GM18873 (cell line): Measurements from ENCODE around the gene ASB2.
A peak's percentile ranks its signal among the peaks of the same experiment; 100 is the strongest.

Experiments used
- ATAC-seq: cut with Tn5 transposase; IDR thresholded peaks from one replicate; pipeline ENCODE4 v1.9.1; 2021; ENCODE audit warnings: mild to moderate bottlenecking, moderate library complexity, moderate number of reproducible peaks; ENCODE audit not compliant: unreplicated experiment, low FRiP score

Gene ASB2

GRCh38 chr14:93951635-93952540, 24.5 kb downstream of the ASB2 start:
- ATAC-seq, result no peak

DNA sequence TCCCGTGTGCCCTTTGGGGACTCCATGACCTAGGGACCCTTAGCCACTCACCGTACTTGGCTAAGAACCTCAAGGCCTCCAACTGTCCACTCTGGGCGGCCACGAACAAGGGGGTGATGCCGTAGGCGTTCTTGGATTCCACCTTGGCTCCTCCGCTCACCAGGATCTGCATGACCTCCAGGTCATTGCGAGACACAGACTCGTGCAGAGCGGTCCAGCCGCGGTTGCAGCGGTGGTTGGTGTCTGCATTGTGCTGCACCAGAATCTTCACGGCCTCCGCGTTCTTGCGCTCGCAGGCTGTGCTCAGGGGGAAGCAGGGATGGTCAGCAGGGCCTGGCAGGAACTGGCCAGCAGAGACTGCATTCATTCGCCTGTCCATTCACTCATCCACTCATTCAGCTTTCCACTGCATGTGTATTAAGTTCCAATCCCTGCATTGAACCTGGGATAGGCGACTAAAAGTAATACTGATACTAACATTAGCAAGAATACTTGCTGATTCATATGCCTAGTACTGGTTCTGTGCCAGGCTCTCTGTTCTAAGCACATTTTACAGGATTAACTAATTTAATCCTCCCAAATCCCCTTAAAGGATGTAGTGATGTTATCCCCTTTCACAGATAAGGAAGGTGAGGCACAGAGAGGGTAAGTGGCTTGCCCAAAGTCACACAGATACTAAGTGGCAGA, 25.3 kb downstream of the ASB2 start:
- ATAC-seq, result no peak

DNA sequence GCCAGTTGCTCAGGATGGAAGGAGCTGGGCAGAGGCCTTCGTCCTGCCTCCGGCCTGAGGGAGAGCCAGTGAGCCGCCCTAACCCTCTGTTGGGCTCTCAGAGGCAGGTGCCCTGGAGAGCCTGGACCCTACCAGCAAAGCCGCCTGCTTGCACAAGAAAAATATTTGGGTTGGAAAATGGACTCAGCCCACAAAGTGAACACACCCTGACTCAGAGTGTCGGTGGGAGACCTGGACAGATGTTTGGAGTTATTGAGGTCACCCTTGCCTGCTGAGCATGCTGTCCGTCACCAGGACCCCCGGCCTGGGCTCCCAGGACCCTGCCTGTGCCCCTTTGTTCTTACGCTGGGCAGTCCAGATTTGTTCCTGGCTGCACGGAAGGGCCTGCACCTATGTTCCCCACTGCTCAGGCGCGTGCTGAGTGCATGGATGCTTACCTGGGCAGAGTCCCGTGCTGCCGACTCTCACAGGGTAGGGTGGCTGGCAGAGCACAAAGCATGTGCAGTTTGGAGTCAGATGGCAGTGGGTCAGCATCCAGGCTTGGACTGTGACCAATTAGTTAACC, 26.8 kb downstream of the ASB2 start:
- no peak for ATAC-seq

DNA sequence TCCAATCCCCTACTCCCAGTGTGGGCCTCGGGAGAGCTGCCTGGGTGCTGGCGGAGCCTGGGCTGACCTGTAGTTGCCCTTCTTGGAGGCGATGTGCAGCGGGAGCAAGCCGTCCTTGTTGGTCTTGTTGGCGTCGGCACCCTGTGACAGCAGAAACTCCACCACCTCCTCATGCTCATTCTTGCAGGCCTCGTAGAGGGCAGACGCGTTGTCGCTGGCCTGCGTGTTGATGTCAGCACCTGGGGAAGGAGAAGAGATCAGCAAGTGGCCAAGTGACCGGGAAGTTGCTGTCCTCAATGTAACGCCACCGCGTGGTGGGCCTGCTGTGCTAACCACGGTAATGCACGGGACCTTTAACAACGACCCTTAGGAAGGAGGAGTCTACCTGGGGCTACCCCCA, 29.1 kb downstream of the ASB2 start:
- ATAC-seq, result no peak

DNA sequence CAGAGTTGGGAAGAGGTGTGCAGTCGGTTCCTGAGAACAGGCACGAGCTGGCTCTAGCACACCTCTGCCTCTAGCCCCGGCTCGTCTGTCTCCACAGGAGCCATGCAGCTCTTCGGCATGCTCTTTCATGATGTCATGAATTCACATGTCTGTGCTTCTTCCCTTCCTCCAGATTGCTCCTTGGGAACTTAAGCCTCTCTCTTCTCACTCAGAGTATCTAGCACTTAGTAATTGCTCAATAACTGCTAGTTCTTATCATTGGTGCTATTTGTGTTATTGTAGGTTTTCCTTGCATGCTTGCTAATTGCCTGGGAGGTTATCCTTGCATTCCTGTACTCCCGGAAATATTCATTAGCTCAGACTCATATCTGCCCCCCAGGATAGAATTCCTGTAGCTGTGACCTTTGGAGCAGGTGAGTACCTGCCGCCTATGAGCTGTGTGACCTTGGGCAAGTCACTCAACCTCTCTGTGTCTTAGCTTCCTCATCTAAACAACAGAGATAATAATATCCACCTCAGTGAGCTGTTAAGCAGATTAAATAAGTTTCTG, 29.8 kb downstream of the ASB2 start:
- no peak for ATAC-seq

- ATAC-seq, result no peak
Observed at GRCh38 chr14:93946104-93946503, 30.3 kb downstream of the ASB2 start.

DNA sequence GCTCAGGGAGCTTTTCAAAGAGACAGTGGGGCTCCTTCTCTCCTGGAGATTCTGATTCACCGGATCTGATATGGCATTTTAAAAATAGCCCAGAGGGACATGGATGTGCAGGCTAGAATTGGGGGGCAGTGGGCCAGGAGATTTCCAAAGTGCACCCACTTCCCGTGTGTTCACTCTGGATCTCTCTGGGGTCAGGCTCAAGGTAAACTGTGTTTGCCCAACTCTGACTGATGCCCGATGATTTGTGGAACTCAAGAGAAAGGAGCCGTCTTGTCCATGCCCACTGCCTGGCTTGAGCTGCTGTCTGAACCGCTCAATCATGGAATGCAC, 31.3 kb downstream of the ASB2 start:
- ATAC-seq, result no peak

DNA sequence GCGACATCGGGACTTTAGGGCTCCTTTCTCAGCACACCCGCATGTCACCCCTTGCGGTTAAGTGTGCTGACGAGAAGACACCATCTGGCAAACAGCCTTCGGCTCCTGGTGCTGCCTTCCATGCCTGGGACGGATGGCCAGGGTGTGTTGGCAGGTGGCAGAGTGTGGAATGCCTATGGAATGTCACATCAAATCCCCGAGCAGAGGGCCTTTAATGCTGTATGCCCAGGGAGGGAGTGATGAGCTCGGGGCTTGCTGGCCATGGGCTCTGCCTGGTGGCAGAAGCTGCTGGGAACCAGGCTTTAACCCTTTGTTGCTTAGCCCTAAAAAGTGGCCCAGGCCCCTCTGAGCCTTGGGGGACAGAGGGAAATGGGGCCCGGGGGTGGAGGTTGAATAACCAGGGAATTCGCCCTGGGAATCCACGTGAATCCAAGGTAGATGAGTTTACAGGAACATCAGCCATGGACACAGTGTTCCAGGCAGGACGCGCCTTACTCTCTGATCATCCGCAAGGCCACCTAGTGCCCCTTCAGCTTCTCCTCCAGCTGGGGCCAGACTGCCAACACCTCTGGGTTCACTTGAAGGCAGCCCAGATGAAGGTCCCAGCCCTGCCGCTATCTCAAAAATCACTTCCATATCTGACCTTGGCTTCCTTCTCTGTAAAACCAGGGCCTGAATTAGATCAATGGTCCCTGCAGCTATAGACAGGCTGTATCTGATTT, 31.9 kb downstream of the ASB2 start:
- no peak for ATAC-seq

DNA sequence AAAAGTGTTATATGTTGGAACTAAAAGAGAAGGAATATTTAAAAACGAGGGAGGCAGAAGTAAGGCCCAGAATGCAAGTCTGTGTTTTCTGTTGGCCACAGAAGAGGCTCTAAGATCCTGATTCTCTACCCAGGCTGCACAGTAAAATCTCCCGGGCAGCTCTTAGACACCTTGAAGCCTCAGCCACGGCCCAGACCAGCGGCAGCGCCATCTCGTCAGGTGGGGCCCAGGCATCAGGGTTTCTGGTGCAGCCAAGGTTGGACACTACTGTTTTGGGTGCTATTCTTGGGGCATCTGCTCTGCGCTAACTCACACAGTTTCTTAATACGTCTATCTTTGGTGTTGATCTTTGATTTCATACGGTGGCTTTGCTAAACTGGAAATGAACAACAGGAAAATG, 32.4 kb downstream of the ASB2 start:
- ATAC-seq, result no peak

GRCh38 chr14:93943052-93943451, 33.3 kb downstream of the ASB2 start:
- ATAC-seq, result no peak

DNA sequence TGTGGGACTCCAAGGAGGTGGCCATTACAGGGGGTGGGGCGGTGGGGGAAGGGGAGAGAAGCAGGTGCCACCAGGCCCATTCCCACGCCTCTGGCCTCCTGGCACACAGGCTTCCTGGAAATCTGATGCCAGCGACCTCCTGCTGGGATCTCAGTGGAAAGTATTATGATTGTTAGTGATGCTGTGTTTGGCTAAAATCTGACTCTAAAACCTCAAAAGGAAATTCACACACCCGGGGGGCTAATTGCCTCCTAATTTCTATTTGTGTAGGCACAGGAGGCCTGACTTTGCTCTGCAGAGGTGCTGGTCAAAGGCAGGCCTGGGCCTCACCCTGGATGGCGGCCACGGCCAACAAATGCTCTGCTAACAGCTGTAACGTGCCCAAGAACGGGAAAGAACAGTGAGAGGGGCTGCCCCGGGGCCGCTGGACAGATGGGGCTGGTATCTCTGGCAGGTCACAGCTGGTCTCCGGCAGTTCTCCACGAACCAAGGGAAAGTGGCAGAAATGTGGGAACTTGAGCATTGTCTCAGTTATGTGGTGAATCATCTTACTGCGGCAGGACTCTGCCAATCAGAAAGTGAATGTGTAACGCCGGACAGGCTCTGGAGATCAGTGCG, 35.0 kb downstream of the ASB2 start:
- no peak for ATAC-seq

GRCh38 chr14:93940437-93940836, 35.9 kb downstream of the ASB2 start:
- no peak for ATAC-seq

- ATAC-seq, result peak; percentile 61
Observed at GRCh38 chr14:93939304-93940229, 36.8 kb downstream of the ASB2 start.

GRCh38 chr14:93938751-93939303, 37.5 kb downstream of the ASB2 start:
- ATAC-seq, result no peak

GRCh38 chr14:93937519-93937918, 38.9 kb downstream of the ASB2 start:
- no peak for ATAC-seq

- no peak for ATAC-seq
Observed at GRCh38 chr14:93936926-93937325, 39.4 kb downstream of the ASB2 start.

- ATAC-seq, result no peak
Observed at GRCh38 chr14:93936245-93936644, 40.1 kb downstream of the ASB2 start.

DNA sequence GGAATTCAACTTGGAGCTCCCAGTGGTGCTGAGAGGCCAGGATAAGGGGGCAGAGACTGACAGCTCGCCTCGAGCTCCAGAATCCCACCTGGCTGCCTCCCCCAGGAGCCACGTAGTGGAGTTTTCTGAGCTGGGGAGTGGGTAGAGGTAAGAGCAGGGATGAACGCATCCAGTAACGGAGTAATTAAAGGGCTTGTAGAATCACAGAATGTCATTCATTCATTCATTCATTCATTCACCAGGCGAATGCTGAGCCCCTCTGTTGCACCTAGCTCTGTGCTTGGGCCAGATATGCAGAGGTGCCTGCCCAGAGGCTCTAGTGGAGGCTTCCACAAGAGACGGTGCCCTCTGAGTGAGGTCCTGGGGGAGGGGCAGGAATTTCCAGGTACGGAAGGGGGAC, 41.2 kb downstream of the ASB2 start:
- no peak for ATAC-seq

DNA sequence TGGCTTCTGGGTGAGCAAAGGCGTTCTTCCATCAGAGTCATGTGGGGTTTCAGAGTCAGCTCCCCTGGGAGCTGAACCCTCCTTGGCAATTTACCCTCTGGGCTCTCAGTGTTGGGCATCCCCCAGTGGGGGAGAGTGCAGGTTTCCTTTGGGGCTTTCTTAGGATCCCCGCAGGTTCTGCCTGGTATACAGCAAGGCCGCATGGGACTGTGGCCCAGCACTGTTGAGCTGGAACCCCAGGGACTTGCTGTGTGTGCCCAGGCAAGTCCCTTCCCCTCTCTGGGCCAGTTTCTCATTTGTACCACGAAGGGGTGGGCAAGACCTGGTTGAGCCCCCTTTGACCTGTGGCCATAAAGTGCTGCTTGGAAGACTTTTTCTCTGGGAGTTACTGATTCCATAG, 43.7 kb downstream of the ASB2 start:
- no peak for ATAC-seq
